ACC112 (cell line): ENCODE measurements around the gene CAMK2A.

Source experiments
- H2AFZ ChIP-seq: fragments of 200-600 bp; sonication (generic); one replicate; pipeline ENCODE4 v1.6.0; 2017; ENCODE audit warnings: antibody characterized with exemption, low read length; ENCODE audit not compliant: unreplicated experiment
- H3K27ac ChIP-seq: fragments of 200-600 bp; sonication (generic); 2 replicates; pipeline ENCODE4 v1.5.1; 2014; ENCODE audit warnings: low read depth, mild to moderate bottlenecking, antibody characterized with exemption, low read length, moderate library complexity
- H3K27me3 ChIP-seq: fragments of 200-600 bp; sonication (generic); 2 replicates; pipeline ENCODE4 v1.6.1; 2014; ENCODE audit warnings: mild to moderate bottlenecking, antibody characterized with exemption, low read length, moderate library complexity, mixed read lengths; ENCODE audit not compliant: insufficient read depth
- H3K36me3 ChIP-seq: fragments of 200-600 bp; sonication (generic); 2 replicates; pipeline ENCODE4 v1.6.1; 2016; ENCODE audit warnings: mild to moderate bottlenecking, antibody characterized with exemption, low read length, moderate library complexity, mixed read lengths; ENCODE audit not compliant: insufficient read depth
- H3K4me1 ChIP-seq: fragments of 200-600 bp; sonication (generic); one replicate; pipeline ENCODE4 v1.6.1; 2016; ENCODE audit warnings: low read length, mixed read lengths; ENCODE audit not compliant: insufficient read depth, unreplicated experiment, control insufficient read depth
- H3K4me3 ChIP-seq: fragments of 200-600 bp; sonication (generic); 2 replicates; pipeline ENCODE4 v1.5.1; 2014; ENCODE audit warnings: mild to moderate bottlenecking, low read depth, low read length
- H3K79me2 ChIP-seq: fragments of 200-600 bp; sonication (generic); one replicate; pipeline ENCODE4 v1.6.0; 2016; ENCODE audit warnings: low read length; ENCODE audit not compliant: control insufficient read depth, unreplicated experiment, insufficient read depth

The CAMK2A gene

GRCh38 chr5:150316320-150316719 lies 26.7 kb upstream of the CAMK2A start:
- Histone ChIP-seq H3K79me2 (no peaks in the 10 kb centered on the region), H2AFZ (no peak overlapping the region), H3K27ac (peak overlapping the region; percentile 90), H3K4me1 (peaks cover 46% of the 10 kb centered on the region), H3K36me3 (no peaks in the 10 kb centered on the region), H3K27me3 (no peaks in the 10 kb centered on the region), H3K4me3 (no peak overlapping the region)

GRCh38 chr5:150315245-150315644 lies 25.7 kb upstream of the CAMK2A start:
- H3K27ac ChIP-seq: no peak overlapping the region
- H3K79me2 ChIP-seq: no peaks in the 10 kb centered on the region
- H3K4me3 ChIP-seq: no peak overlapping the region
- H3K4me1 ChIP-seq: peaks cover 36% of the 10 kb centered on the region
- H2AFZ ChIP-seq: no peak overlapping the region
- H3K27me3 ChIP-seq: no peaks in the 10 kb centered on the region
- no peaks in the 10 kb centered on the region for H3K36me3 ChIP-seq

- no peaks in the 10 kb centered on the region for H3K36me3 ChIP-seq
- H3K4me1 ChIP-seq: peaks cover 25% of the 10 kb centered on the region
- H3K27ac ChIP-seq: no peak overlapping the region
- no peak overlapping the region for H3K4me3 ChIP-seq
- no peaks in the 10 kb centered on the region for H3K79me2 ChIP-seq
- no peaks in the 10 kb centered on the region for H3K27me3 ChIP-seq
- H2AFZ ChIP-seq: no peak overlapping the region
Observed at GRCh38 chr5:150313921-150314716, 24.5 kb upstream of the CAMK2A start.

- Histone ChIP-seq H3K4me3 (no peak overlapping the region), H3K4me1 (peaks cover 19% of the 10 kb centered on the region), H2AFZ (no peak overlapping the region), H3K27me3 (no peaks in the 10 kb centered on the region), H3K36me3 (no peaks in the 10 kb centered on the region), H3K27ac (no peak overlapping the region), H3K79me2 (no peaks in the 10 kb centered on the region)
Observed at GRCh38 chr5:150313501-150313900, 23.9 kb upstream of the CAMK2A start.

- Histone ChIP-seq H3K4me1 (peaks cover 9% of the 10 kb centered on the region), H3K27me3 (no peaks in the 10 kb centered on the region), H3K4me3 (no peak overlapping the region), H3K36me3 (no peaks in the 10 kb centered on the region), H3K27ac (no peak overlapping the region), H2AFZ (no peak overlapping the region), H3K79me2 (no peaks in the 10 kb centered on the region)
Observed at GRCh38 chr5:150312518-150312917, 22.9 kb upstream of the CAMK2A start.

GRCh38 chr5:150311015-150311692 lies 21.6 kb upstream of the CAMK2A start:
- no peaks in the 10 kb centered on the region for H3K4me1 ChIP-seq
- H2AFZ ChIP-seq: no peak overlapping the region
- no peak overlapping the region for H3K27ac ChIP-seq
- no peaks in the 10 kb centered on the region for H3K27me3 ChIP-seq
- no peaks in the 10 kb centered on the region for H3K79me2 ChIP-seq
- no peak overlapping the region for H3K4me3 ChIP-seq
- H3K36me3 ChIP-seq: no peaks in the 10 kb centered on the region

GRCh38 chr5:150310246-150310645 lies 20.7 kb upstream of the CAMK2A start:
- Histone ChIP-seq H3K4me1 (no peaks in the 10 kb centered on the region), H2AFZ (no peak overlapping the region), H3K27ac (no peak overlapping the region), H3K27me3 (no peaks in the 10 kb centered on the region), H3K4me3 (no peak overlapping the region), H3K36me3 (no peaks in the 10 kb centered on the region), H3K79me2 (no peaks in the 10 kb centered on the region)

GRCh38 chr5:150309886-150310239 lies 20.3 kb upstream of the CAMK2A start:
- H3K27ac ChIP-seq: no peak overlapping the region
- no peaks in the 10 kb centered on the region for H3K27me3 ChIP-seq
- no peaks in the 10 kb centered on the region for H3K4me1 ChIP-seq
- no peak overlapping the region for H3K4me3 ChIP-seq
- no peaks in the 10 kb centered on the region for H3K36me3 ChIP-seq
- no peaks in the 10 kb centered on the region for H3K79me2 ChIP-seq
- H2AFZ ChIP-seq: no peak overlapping the region

- no peaks in the 10 kb centered on the region for H3K79me2 ChIP-seq
- no peak overlapping the region for H2AFZ ChIP-seq
- H3K27ac ChIP-seq: no peak overlapping the region
- no peaks in the 10 kb centered on the region for H3K27me3 ChIP-seq
- H3K4me1 ChIP-seq: no peaks in the 10 kb centered on the region
- H3K4me3 ChIP-seq: no peak overlapping the region
- H3K36me3 ChIP-seq: no peaks in the 10 kb centered on the region
Observed at GRCh38 chr5:150309101-150309885, 19.7 kb upstream of the CAMK2A start.

GRCh38 chr5:150307617-150308426 lies 18.2 kb upstream of the CAMK2A start:
- H3K27me3 ChIP-seq: no peaks in the 10 kb centered on the region
- H3K36me3 ChIP-seq: no peaks in the 10 kb centered on the region
- H3K4me1 ChIP-seq: no peaks in the 10 kb centered on the region
- no peaks in the 10 kb centered on the region for H3K79me2 ChIP-seq
- no peak overlapping the region for H3K4me3 ChIP-seq
- H3K27ac ChIP-seq: no peak overlapping the region
- no peak overlapping the region for H2AFZ ChIP-seq
